ENCODE data around the gene RYR1.
A peak's percentile ranks its signal among the peaks of the same experiment; 100 is the strongest.
"Not testable (repeated sequence)": the region's sequence is repeated elsewhere in the genome, so short reads cannot be mapped to it uniquely, and the experiment has no call there.

The RYR1 gene

GRCh38 chr19:38512277-38512676 lies 78.8 kb downstream of the RYR1 start:
- no peak for DNase-seq

DNA sequence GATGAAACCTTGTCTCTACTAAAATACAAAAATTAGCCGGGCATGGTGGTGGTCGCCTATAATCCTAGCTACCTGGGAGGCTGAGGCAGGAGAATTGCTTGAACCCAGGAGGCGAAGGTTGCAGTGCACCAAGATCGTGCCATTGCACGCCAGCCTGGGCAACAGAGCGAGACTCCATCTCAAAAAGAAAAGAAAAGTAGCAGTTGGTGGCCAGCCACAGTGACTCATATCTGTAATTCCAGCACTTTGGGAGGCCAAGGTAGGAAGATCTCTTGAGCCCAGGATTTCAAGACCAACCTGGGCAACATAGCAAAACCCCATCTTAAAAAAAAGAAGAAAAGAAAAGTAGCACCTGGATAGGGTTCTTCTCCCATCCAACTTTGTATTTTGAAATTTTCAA lies 79.7 kb downstream of the RYR1 start:
- not testable (repeated sequence) for DNase-seq

DNA sequence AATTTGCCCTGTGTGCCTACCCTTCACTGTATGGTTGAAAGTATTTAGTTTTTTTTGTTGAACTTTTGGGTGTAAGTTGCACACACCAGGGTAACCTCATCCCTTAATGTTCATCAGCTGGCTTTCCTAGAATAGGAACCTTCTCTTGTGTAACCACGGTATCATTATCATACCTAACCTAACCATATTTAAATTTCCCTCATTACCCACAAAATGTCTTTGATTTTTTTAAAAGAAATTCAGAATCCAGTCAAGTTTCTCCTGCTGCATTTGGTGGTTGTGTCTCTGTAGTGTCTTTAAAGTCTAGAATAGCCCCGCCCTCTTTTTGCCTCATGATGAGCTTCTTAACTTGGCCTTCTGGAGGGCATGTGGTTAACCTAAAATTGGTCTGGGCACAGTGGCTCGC lies 80.3 kb downstream of the RYR1 start:
- no peak for DNase-seq

GRCh38 chr19:38514812-38515633 lies 81.5 kb downstream of the RYR1 start:
- peak in 44 of 56 donors; percentile 4 to 78 (median 38) for DNase-seq

DNA sequence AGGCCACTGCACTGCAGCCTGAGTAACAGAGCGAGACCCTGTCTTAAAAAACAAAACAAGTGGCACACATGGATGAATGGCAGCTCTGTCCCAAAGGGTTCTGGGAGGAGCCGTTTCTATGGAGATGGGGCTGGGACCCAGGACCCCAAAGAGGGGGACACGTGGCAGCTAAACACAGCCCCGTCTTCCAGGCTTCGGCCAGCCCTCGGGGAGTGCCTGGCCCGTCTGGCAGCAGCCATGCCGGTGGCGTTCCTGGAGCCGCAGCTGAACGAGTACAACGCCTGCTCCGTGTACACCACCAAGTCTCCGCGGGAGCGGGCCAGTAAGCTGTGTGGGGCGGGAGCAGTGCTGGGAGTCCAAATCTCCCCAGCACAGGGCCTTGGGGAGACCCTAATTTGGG lies 82.4 kb downstream of the RYR1 start:
- peak in 26 of 56 donors; percentile 4 to 59 (median 24) for DNase-seq

GRCh38 chr19:38516802-38517201 lies 83.3 kb downstream of the RYR1 start:
- DNase-seq = no peak

DNA sequence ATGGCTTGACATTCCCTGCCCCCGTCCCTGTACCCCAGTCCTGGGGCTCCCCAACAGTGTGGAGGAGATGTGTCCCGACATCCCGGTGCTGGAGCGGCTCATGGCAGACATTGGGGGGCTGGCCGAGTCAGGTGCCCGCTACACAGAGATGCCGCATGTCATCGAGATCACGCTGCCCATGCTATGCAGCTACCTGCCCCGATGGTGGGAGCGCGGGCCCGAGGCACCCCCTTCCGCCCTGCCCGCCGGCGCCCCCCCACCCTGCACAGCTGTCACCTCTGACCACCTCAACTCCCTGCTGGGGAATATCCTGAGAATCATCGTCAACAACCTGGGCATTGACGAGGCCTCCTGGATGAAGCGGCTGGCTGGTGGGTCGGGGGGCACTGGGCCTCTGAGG lies 83.8 kb downstream of the RYR1 start:
- no peak for DNase-seq

GRCh38 chr19:38517980-38518379 lies 84.5 kb downstream of the RYR1 start:
- DNase-seq = not testable (repeated sequence)

- no peak for DNase-seq
Measured at GRCh38 chr19:38519168-38519567, 85.7 kb downstream of the RYR1 start.

GRCh38 chr19:38519988-38520387 lies 86.5 kb downstream of the RYR1 start:
- no peak for DNase-seq

DNA sequence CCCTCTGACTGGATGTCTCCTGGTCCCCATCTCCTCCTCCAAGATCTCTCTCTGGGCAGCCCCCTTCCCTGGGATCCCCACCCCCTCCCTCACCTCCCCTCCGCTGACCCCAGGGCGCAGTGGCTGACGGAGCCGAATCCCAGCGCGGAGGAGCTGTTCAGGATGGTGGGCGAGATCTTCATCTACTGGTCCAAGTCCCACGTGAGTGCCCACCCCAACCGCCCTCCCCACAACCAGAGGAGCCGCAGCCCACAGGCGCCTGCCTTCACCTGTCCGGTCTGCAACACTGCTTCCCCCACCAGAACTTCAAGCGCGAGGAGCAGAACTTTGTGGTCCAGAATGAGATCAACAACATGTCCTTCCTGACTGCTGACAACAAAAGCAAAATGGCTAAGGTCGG lies 89.4 kb downstream of the RYR1 start:
- no peak for DNase-seq

- DNase-seq = no peak
Measured at GRCh38 chr19:38523319-38523718, 89.8 kb downstream of the RYR1 start.

DNA sequence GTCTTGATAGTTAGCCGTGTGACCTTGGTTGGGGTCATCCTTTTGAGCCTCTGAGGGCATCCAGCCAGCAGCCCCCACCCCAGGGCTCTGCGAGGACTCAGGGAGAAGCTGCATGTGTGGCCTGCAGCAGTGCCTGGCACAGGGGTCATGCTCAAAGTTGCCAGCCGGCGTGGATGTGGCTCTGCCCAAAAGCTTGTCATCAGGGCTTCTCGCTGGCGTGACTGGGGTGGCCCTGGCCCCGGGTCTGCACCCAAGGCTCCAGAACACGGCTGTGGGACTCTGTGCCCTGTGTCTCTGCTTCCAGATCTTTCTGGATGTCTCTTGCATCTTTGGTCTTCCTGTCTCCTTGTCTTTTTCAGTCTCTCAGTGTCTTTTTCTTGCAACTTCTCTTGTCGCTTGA lies 90.9 kb downstream of the RYR1 start:
- peak in 5 of 56 donors; percentile 4 to 25 (median 14) for DNase-seq

GRCh38 chr19:38524994-38525634 lies 91.6 kb downstream of the RYR1 start:
- no peak for DNase-seq

GRCh38 chr19:38526430-38526829 lies 92.9 kb downstream of the RYR1 start:
- DNase-seq = no peak

- no peak for DNase-seq
Measured at GRCh38 chr19:38527466-38528136, 94.1 kb downstream of the RYR1 start.

GRCh38 chr19:38528213-38528755 lies 94.8 kb downstream of the RYR1 start:
- DNase-seq = no peak

- no peak for DNase-seq
Measured at GRCh38 chr19:38528931-38529330, 95.4 kb downstream of the RYR1 start.

DNA sequence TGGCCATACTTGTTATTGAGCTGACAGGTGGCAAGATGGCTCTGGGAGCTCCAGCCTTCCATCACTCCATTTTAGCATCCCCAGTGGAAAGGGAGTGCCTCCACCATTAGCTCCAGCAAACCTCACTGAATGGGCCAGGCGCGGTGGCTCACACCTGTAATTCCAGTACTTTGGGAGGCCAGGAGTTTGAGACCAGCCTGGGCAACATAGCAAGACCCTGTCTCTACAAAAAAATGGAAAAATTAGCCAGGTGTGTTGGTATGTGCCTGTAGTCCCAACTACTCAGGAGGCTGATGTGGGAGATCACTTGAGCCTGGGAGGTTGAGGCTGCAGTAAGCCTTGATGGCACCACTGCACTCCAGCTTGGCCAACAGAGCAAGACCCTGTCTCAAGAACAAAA lies 98.0 kb downstream of the RYR1 start:
- DNase-seq = no peak

DNA sequence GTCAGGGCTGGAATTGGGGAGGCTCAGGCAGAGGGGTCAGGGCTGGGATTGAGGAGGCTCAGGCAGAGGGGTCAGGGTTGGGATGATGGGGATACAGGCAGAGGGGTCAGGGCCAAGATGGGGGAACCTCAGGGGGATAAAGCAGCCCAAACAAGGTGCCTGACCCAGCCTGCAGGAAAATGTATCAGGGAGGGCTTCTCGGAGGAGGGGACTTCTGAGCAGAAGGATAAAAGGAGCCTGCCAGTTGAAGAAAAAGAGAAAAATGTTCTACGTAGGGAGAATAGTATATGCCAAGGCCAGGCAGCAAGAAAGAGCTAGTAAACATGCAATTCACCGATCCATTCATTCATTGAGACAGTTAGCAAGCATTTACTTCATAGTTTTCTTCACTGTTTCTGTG lies 99.4 kb downstream of the RYR1 start:
- no peak for DNase-seq

DNA sequence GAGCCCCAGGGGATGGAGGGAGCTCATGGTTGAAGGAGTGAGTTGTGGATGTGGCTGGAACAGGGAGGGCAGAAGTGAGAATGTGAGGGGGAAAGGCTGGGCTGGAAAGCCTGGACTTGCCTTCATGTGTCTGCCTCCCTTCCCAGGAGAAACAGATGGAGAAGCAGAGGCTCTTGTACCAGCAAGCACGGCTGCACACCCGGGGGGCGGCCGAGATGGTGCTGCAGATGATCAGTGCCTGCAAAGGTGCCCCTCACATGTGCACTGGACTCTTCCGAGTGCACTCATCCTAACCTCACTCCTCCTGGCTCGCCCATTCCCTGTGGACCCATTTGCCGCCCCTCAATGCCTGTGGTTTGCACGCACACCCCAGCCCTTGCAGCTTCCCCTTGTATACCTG lies 101.1 kb downstream of the RYR1 start:
- no peak for DNase-seq

DNA sequence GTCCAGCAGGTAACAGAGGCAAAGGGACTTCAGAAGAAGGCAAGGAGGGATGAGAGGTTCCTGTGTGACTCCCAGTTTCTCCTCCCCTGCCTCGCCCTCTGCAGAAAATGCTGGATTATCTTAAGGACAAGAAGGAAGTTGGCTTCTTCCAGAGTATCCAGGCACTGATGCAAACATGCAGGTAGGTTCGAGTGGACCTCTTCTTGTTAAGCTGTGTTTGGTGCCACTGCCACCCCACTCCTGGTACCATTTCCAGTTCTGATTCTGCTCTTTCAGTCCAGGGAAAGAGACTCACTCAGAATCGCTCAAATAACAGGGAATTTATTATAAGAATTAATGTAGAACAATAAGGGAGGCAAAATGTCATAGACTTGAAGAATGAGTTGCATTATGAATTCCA lies 101.7 kb downstream of the RYR1 start:
- DNase-seq = no peak
